GM18861 (cell line): Measurements from ENCODE around the gene SPEG.

ENCODE experiments used
- ATAC-seq: cut with Tn5 transposase; IDR thresholded peaks from one replicate; pipeline ENCODE4 v1.9.1; 2021; ENCODE audit not compliant: unreplicated experiment

Gene SPEG

DNA sequence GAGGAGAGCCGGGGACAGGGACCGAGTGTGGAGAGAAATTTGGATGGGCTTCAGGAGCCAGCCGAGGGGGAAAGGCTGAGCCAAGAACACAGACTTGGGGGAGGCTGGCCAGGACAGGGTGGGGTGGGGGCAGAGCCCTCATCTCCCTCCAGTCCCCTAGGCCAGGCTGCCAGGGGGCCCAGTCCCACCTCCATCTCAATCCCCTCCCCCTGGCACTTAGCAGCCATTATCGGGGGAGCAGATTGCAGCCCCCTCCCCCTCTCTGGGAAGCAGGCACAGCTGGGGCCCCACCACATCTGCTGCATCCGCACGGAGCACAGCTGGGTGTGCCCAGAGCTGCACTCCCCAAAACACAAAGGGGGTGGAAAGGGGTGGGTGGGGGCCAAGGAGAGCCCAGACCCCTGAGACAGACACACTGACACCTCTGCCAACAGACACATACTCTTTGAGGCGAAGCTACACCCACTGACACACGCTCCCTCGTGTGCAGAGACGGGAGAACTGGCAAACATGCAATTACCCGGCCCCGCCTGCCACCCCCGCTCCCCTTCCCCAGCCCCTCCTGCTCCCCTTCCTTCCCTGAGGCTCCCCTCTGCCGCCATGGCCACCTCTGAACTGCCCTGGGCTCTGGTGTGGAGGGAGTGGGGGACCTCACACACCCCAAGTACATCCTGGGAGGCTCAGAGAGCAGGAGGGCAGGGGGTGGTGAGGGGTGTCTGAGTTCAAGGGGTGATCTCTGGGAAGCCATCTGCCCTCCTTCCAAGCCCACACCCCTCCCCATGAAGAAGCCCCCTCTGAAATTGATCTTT lies 74.5 kb downstream of the SPEG start:
- no peak for ATAC-seq

DNA sequence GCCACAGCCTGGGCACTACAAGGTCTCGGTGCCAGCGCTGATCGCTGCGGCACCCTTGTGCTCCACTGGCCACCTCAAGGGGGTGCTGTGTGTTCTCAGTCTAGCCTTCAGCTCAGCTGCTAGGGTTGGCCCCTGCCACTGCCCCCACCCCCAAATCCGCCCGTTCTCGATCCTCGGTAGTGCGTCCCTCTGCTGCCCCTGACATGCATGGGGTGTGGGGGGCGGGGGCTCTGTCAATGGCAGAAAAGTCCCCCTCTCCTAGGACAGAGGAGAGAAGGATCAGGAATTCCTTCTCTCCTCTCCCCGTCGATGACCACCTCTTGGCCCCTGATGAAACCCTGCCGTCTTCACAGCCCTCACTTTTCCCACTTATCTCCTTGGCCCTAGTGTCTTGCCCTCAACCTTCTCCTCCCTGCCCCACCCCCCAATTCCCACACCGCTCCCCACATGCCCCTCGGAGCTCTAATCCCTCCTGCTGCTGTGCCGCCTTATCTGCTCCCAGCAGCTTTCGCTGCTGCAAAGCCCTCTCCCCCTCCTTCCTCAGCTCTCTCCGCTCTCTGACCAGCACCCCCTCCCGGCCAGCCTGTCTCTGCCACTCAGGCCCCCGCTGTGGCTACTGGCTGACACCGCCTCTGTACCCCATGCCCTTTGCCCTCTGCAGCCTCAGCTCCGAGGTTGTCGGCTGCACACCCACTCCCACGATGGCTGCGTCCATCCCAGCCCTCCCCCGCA lies 75.3 kb downstream of the SPEG start:
- peak; percentile 81 for ATAC-seq

DNA sequence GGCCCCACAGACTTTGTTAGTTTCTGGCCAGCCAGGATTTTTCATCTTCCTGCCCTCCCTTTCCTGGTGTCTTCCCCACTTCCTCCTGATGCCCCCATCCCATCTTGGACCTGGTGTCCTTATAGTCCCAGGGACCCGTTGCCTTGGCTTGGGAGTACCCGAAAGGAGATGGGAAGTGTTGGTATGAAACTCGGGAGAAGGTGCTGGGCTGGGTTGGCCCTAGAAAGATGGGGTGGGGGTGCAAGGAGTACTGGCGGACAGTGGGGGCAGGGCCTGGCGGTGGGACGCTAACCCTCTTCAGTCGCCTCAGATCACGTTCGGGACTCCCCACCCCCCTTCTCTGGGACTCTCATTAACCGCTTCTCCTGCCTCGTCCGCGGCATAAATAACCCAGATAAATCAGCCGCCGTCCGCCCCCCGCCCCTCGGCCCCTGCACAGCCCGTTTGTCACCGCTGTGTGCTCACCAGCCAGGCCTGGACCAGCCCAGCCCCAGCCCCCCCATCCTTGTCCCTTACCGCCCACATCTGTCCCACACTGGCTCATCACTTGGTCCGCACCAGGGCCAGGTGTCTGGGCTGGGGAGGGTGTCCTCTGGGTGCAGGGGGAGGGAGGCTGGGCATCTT lies 76.0 kb downstream of the SPEG start:
- ATAC-seq = no peak

DNA sequence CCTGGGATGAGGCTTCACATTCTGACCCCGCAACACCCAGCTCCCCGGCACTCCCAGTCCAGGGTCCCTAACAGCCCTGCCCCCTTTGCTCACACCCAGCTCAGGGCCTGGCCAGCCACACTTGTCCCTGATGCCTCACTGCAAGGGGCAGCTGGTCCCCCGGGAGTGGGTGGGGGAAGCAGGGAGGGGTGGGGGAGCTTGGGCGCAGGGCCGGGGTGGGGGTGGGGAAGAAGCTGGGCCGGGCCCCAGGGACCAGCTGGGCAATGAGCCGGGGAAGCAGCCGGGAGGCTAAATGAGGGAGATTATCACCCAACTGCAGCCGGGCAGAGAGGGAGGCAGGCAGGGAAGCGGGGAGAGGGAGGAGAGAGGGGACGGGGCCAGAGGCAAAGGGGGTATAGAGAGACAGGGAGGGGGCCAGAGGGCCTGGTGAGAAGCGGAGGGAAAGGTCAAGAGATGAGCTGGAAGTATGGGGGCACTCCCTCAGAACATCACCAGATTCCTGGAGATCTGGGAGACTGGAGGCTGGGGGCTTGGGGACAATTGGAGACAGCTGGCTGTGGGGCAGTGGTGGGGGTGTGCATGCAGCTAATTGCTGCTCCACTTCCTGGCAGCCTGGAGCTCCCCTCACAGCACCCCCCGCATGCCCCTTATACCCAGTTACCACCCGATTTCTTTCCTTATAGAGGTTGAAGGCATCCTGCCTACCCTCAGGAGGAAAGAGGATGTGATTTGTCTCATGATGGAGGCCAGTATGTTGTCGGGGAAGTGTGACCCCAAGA lies 77.1 kb downstream of the SPEG start:
- no peak for ATAC-seq

DNA sequence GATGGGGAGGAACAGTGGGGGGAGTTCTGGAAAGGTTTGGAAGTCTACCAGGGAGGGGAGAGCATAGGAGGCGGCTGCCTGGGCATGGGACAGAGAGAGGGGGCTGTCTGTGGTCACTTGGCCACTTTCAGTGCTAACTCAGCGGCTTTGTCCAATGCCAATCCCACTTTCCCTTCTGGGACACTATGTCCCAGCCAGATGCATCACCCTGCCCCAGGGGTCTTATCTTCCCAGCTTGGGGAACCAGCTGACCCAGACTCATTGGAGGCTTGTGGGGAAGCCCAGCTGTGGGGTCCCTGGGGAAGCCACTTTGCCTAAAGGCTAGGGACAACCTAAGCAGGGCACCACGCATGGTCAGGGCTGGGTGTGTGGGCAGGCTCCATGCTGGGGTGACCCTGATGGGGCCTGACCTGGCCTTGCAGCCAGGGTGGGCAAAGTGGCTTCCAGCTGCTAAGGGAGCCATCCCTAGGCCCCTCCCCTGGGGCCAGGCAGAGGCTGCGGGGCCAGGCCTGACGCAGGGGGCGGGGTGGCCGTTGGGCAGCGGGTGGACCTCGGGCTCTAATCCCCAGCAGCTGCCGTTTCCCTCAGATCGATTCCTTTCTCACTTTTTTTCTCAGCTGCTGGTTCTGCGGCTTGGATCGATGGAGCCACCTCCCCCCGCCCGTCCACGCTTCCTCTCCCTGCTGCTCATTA lies 78.0 kb downstream of the SPEG start:
- no peak for ATAC-seq

DNA sequence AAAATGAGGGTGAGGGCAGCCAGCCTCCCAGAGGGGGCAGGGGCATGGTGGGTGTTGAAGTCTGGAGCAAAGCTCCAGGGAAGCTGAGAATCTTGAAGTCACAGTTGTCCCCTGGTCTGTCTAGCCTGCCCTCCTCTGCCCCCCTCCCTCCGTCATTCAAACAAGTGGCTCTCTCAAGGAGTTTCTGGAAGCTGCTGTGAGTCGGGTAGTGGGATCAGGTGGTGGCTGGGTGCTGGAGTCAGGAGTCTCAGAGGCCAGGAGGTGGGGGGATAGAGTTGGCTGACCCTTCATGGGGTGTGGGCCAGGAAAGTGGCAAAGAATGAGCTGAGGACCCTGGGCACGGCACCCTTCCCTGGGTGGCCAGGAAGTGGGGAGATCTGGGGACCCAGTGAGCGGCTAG lies 79.1 kb downstream of the SPEG start:
- ATAC-seq = no peak

DNA sequence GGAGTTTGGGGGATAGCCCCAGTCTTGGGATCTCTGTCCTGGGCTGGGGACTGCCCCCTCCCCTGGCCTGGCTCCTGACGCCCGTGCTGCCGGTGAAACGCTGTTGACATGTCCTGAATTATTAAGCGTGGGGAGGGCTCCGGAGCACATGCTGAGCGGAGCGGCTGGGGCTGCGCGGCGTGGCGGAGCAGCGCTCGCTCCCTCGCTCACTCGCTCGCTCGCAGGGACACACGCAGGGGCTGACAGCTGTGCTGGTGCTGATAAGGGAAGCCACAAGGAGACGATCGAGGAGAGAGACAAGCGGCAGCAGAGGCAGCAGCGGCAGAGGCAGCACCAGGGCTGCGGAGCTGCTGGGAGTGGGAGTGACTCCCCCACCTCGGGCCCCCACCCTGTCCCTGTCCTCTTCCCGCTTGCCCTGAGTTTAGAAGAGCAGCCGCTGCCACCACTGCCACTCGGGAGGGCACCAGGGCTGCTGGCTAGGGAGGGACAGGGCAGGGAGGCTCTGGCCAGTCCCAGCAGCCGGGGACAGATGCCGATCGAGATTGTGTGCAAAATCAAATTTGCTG lies 79.6 kb downstream of the SPEG start, which contains the start of gene ASIC4:
TSS of gene ASIC4 (plus strand) at position 287 of the 566 bp plus-strand sequence. CDS start at position 530, 243 bp downstream.
- no peak for ATAC-seq

DNA sequence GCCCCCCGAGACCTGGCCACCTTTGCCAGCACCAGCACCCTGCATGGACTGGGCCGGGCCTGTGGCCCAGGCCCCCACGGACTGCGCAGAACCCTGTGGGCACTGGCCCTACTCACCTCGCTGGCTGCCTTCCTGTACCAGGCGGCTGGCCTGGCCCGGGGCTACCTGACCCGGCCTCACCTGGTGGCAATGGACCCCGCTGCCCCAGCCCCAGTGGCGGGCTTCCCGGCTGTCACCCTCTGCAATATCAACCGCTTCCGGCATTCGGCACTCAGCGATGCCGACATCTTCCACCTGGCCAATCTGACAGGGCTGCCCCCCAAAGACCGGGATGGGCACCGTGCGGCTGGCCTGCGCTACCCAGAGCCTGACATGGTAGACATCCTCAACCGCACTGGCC lies 80.2 kb downstream of the SPEG start:
- ATAC-seq = no peak

DNA sequence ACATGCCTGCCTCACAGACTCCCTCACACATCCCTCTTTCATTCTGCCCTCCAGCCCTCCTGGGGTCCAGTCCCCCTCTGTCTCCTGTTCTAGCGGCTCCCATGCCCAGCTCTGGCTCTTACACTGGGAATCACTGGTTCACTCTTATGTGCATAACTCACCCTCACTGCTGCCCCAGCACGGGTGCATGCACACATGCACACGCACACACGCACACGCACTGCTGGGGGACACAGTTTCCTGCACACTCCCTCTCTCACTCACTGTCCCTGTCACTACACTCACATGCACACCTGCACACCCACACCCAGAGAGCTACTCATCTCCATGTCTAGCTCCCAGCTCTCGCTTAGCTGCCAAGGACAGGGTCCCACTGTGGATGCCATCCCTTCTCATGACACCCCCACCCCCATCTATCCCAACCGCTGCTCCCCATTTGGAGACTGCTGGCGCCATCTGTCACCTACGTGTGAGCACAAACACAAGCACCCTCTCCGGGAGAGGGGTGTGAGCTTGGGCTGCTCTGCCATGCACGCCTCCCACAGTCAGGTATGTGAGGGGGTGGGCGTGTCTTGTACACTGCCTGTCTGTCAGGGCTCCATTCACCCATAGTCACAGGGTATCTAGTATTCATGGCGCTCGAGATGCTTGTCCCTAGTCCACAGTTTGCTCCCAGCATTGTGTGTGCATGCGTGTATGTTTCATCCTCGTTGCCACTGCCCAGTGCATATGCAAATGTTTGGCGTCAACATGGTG lies 81.4 kb downstream of the SPEG start:
- ATAC-seq = no peak

DNA sequence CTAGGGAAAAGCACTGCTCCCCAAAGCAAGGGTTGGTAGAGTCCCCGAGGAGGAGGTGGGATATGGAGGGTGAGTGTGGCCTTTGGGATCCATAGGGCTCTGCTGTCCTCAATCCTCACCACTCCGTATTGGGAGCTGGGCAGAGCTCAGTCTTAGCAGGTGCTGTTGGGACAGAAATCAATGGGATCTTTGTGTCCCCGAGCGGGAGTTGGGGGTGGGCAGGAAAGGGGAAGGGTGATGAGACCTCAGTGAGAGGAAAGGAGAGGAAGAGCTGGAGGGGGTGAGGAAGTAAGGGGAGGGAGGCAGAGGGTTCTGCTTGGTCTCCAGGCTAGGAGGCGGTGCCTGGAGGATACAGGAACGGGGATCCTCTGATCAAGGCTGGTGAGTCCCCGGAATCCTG lies 82.2 kb downstream of the SPEG start:
- no peak for ATAC-seq

DNA sequence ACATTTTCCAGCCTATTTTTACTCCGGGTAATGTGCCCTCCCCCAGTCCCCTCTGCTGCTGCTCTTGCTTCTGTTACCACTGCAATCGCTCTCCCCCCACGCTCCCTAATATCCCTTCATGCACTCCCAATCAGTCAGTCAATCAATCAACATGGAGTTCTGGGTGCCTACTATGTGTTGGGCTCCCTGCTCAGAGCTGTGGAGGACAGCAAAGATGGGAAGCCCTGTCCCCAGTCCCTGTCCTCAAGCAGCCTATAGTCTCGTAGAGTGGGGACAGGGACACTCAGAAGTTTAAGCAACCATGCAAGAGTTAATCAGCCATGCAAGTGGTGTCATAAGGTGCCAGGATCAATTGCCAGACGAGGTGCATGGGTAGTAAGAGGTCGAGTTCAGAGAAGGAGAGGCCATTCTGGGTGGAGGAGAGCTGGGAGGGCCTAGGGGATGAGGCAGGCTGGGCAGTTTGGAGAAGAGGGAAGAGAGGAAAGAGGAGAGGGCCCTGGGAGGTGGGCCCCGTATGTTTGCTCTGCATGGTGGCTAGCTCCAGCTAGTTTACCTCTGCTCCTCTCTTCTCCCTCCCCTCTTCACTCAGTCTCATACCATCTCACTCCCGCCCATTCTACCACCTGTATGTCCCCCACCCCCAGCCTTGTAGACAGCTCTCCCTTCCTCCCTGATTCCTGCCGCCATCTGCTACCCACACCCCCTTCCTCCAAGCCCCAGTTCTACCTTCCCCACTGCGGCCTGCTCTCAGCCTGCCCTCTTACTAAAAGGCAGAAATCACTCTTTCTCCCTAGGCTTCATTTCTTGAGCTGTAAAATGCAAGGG lies 83.5 kb downstream of the SPEG start:
- no peak for ATAC-seq

DNA sequence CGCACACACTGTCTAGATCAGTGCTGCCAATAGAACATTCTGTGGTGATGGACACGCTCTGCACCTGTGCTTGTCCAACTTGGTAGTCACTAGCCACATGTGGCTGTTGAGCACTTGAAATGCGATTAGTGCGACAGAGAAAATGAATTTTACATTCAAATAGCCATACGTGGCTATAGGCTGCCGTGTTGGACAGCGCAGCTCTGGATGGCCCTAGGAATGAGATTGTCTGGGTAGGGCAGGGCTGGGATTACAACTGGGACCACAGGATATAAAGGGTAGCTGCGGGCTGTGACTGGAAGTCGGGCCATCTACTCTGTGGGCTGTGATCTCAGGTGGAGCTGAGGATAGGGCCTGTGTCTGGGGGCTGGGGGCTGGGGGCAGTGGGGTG lies 84.9 kb downstream of the SPEG start:
- no peak for ATAC-seq

DNA sequence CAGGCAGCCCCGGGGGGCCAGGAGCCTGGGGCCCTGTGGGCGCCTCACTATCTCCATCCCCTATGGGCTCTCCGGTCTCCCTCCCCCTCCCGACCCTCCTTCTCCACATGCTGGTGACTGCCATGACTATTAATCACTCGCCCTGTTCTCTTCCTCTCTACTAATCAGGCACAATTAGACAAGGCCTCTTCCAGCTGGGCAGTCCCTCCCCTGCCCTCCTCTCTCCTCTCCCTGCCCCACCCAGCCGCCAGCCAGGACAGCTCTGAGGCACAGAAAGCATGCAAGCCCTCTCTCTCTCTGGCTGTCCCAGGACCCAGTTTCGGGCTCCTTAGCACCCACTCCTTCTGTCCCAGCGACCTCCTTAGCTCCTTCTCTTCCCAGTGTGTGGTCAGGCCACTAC lies 85.4 kb downstream of the SPEG start:
- ATAC-seq = no peak

DNA sequence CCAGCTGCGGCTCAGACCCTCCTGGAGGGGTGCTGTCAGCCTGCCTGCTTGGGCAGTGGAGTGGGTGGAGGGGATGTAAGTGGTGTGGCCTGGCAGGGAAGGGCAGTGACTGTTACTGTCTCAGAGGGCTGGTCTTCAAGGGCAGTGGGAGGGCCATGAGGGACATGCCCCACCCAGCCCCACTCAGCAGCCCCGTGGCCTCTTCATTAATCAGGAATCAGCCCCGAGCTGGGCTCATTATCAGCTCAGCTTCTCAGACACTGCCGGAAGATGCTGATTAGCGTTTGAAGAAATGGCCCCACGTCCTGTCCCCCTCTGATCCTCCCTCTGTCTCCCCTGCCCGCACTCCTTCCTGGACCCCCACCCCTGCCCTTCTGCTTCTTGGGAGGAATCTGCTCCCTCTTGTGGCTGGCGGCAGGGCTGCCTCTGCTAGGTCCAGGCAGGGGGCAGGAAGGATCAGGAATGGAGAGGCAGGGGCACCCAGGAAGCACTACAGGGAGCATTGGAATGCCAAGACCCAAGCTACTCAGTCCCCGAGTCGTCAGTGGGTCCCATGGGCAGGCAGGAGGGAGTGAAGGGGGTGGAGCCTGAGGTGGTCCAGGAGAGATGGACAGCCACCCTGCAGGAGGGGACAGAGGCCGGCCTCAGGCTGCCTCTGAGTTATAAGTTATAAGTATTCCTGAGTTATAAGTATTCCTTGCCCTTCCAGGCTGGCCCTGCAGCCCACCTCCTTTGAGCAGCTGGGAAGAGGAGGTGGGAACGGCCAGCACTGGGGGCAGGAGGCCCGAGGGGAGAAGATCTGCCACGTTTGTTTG lies 86.6 kb downstream of the SPEG start:
- ATAC-seq = no peak

DNA sequence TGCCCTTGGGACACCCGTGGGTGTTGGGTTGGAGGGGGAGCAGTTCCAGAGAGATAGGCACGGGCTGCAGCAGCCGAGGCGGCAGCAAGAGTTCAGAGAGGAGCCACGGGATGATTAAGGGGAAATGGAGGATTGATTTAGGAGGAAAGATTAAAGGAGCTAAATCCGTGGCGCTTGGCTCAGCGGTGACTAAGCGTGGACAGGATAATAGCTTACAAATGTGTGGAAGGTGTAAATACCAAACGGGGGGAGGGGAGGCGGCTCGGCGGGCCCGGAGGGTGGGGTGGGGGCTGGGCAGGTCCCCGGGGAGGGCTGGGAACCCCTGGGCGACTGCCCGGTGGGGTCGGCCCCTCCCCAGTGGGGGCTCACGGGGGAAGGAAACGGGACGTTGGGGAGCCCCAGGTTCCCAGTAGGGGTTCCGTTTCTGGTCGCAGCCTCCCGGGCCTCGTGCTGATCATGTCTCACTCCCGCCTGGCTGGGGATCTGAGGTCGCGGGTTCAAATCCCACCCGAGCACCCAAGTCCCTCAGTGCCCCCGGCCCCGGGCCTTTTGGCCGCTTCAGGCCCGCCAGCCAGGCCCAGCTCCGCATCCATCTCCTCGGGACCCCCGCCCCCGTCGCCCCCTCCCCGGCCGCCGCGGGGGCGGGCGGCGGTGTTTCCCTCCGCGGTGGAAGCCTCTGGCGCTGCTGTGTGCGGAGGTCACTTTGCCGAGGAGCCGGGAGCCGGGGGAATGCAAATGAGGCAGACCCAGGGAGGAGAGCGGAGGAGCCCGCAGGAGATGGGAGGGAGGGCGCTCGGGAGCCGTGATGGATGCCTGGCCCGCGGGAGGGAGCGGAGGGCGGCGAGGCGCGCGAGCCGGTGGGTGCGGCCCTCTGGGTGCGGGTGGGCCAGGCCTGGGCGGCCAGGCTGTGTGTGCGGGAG lies 87.7 kb downstream of the SPEG start:
- ATAC-seq = no peak

DNA sequence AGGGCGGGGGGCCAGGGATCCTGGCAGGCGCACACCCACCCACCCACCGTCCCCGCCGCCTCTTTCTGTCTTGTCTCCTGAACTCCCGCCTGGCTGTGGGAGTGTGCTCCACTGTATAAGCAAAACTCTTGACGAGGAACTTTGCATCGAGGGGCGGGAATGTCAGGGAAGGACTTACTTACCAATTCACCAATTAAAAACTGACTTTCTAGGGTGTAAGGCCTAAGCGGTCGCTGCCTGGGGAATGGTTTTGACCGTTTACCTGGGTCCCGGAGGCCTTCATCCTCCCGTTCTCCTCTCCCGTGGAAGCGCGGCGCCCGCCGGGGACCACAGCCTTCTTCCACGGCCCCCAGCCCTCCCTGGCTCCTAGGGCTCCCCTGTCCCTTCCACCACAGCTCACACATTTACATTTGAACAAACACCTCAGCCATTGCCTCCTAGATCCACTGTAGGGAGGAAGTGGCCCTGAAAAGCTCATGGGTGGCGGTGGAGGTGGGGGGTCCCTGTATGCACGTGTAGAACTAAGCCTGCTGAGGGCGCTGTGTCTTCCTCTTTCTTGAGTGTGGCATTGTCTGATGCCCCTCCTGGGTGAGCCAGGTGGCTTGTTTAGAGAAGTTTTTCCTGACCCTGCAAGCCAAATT lies 88.5 kb downstream of the SPEG start:
- no peak for ATAC-seq
